HG03039 (cell line): ENCODE results near the gene SLC43A3.
"Not testable (repeated sequence)": the region's sequence is repeated elsewhere in the genome, so short reads cannot be mapped to it uniquely, and the experiment has no call there.

Experiments used
- ATAC-seq: cut with Tn5 transposase; IDR thresholded peaks from one replicate; pipeline ENCODE4 v1.9.1; 2021; ENCODE audit warnings: mild to moderate bottlenecking, moderate library complexity; ENCODE audit not compliant: unreplicated experiment

The SLC43A3 gene

GRCh38 chr11:57407941-57408475, 18.9 kb downstream of the SLC43A3 start:
- no peak for ATAC-seq

- ATAC-seq = no peak
These were observed 19.7 kb downstream of the SLC43A3 start for GRCh38 chr11:57407010-57407920.

- ATAC-seq = peak; percentile 71
These were observed 20.5 kb downstream of the SLC43A3 start for GRCh38 chr11:57406337-57406904.

- no peak for ATAC-seq
These were observed 21.6 kb downstream of the SLC43A3 start for GRCh38 chr11:57405271-57405860.

GRCh38 chr11:57403802-57404147, 23.1 kb downstream of the SLC43A3 start:
- ATAC-seq = no peak

GRCh38 chr11:57403003-57403801, 23.7 kb downstream of the SLC43A3 start:
- ATAC-seq = not testable (repeated sequence)

GRCh38 chr11:57402188-57403002, 24.5 kb downstream of the SLC43A3 start:
- no peak for ATAC-seq

- no peak for ATAC-seq
These were observed 26.8 kb downstream of the SLC43A3 start for GRCh38 chr11:57399972-57400578.

- no peak for ATAC-seq
These were observed 27.7 kb downstream of the SLC43A3 start for GRCh38 chr11:57399221-57399620.

- no peak for ATAC-seq
These were observed 29.4 kb downstream of the SLC43A3 start for GRCh38 chr11:57397394-57397990.

GRCh38 chr11:57396744-57397143, 30.2 kb downstream of the SLC43A3 start:
- no peak for ATAC-seq

- no peak for ATAC-seq
These were observed 30.9 kb downstream of the SLC43A3 start for GRCh38 chr11:57395905-57396623.

- ATAC-seq = no peak
These were observed 32.5 kb downstream of the SLC43A3 start for GRCh38 chr11:57394203-57394965.

GRCh38 chr11:57392763-57393105, 34.2 kb downstream of the SLC43A3 start:
- ATAC-seq = no peak

- ATAC-seq = no peak
These were observed 34.7 kb downstream of the SLC43A3 start for GRCh38 chr11:57392066-57392762.

- ATAC-seq = no peak
These were observed 35.4 kb downstream of the SLC43A3 start for GRCh38 chr11:57391539-57391938.

- ATAC-seq = no peak
These were observed 35.8 kb downstream of the SLC43A3 start for GRCh38 chr11:57391111-57391510.
